HG03060 (cell line): ENCODE data around the gene CLEC12A.
"Not testable (repeated sequence)": the region's sequence is repeated elsewhere in the genome, so short reads cannot be mapped to it uniquely, and the experiment has no call there.

Experiments
- ATAC-seq: cut with Tn5 transposase; IDR thresholded peaks from one replicate; pipeline ENCODE4 v1.9.1; 2021; ENCODE audit warnings: low read depth, moderate number of reproducible peaks; ENCODE audit not compliant: unreplicated experiment

The CLEC12A gene

GRCh38 chr12:9961901-9962300 lies 9.3 kb upstream of the CLEC12A start:
- no peak for ATAC-seq

DNA sequence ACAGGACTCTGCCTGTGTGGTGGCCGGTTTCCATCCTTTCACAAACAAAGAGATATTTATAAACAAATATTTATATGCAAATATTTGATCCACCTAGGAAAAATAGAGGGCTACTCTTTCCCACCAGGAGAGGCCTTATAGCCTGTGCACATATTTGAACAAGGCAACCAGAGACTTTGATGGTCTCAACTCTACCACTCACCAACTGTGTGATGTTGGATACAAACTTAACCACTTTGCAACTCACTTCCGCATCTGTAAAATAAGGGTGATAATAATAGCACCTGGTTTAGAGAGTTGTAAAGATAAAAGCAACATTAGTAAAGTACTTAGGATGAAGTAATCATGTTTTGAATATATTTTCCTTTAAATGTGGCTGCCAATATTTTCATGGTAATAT lies 1.5 kb upstream of the CLEC12A start:
- no peak for ATAC-seq

DNA sequence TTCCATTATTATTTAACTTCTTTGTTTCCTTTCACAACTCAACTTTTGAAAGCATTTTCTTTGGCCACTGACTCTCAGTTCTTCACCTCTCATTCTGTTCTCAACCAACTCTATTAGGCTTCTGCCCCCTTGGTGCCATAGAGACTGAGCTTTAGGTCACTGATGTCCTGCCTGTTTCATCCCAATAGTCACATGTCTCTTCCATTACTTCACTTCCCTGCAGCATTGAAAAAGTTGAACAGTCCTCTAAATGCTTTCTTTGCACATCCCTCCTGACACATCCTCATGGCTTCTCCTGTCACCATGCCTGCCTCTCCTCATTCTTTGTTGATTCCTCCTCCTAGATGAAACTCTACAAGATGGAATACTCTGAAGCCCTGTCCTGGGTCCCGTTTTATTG lies 2.7 kb downstream of the CLEC12A start:
- ATAC-seq, result no peak

GRCh38 chr12:9974731-9975130 lies 3.5 kb downstream of the CLEC12A start:
- not testable (repeated sequence) for ATAC-seq

- no peak for ATAC-seq
These were observed 4.4 kb downstream of the CLEC12A start for GRCh38 chr12:9975614-9976013.

- not testable (repeated sequence) for ATAC-seq
These were observed 5.4 kb downstream of the CLEC12A start for GRCh38 chr12:9976626-9977025.

GRCh38 chr12:9977916-9978315 lies 6.7 kb downstream of the CLEC12A start:
- no peak for ATAC-seq

DNA sequence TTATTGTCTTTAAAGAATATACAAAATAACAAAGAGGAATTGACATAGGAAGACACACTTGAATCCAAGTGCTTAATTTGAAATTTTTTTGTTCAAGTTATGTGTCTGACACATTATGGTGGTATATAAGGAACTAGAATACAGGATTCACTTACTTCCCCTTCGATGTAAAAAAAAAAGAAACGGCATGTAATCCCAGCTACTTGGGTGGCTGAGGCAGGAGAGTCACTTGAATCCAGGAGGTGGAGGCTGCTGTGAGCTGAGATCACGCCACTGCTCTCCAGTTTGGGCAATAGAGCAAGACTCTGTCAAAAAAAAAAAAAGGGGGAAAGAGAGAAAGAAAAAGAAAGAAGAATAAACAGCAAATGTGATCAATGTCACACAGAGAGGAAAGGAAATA lies 8.9 kb downstream of the CLEC12A start:
- no peak for ATAC-seq

- no peak for ATAC-seq
These were observed 20.7 kb downstream of the CLEC12A start for GRCh38 chr12:9991876-9992275.

GRCh38 chr12:9992296-9992695 lies 21.1 kb downstream of the CLEC12A start:
- no peak for ATAC-seq

- ATAC-seq, result no peak
These were observed 27.8 kb downstream of the CLEC12A start, which contains the start of gene CLEC1B for GRCh38 chr12:9999016-9999415. TSS of gene CLEC1B (minus strand) at chr12:9999121. CDS start at chr12:9999100, 21 bp downstream.

- ATAC-seq, result no peak
These were observed 30.1 kb downstream of the CLEC12A start for GRCh38 chr12:10001171-10001776.

DNA sequence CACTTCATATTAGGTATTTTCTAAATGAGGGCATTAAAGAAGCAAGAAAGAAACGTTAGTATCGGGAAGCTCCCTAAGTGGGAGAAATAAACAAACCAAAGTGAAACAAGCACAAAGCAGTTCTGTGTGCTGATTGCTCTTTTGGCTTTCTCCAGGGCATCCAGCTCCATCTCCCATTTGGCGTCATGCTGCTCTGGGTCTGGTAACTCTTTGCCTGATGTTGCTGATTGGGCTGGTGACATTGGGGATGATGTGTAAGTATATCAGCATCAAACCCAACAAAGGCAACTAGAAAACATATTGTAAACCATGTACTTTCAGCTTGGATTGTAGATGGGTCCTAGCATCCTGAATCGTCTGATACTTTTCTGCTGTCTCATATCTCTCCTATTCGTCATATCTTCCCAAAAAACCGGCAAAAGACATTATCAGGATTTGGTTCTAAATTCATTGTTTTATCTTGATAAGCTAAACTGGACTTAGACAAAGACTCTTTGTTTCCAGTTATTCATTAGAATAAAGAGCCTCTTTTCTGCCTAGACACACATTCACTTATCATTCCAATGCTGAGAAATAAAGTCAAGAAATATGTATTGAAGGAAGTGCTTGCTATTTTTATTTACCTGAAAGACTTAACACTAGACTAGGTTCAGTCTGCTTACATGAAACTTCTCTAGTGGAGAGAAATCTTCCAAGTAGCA lies 41.6 kb downstream of the CLEC12A start:
- no peak for ATAC-seq

DNA sequence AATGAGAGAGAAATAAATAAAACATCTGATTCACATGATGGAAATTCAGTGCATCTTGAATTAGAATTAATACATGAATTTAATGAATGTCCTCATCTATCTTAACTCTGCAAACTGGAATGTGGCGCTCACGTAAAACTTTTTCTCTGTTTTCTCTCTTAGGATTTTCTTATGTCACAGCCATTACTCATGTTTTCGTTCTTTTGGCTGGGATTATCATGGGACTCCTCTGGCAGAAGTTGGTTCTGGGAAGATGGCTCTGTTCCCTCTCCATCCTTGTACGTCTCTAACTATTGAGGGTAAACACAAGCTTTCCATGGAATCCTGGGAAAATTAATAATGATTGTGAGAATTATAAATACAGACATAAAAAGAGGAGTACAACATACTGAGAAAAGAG lies 44.2 kb downstream of the CLEC12A start:
- ATAC-seq, result no peak

GRCh38 chr12:10016881-10017280 lies 45.7 kb downstream of the CLEC12A start:
- no peak for ATAC-seq

DNA sequence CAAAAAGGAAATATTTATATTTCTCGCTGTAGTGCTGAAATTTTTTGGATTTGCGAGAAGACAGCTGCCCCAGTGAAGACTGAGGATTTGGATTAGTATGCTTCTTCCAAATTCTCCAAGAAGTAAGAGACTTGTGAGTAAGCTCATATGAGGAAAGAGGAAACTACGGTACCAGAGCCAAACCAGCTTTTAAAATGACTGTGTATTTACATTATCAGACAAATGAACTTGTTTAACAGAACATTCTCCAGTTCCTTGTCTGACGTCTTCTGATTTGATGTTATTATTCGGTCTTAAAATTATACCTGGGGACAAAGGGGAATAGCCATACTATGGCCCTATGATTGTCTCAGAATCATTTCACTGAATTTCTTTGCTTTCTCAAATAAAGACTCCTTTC lies 47.2 kb downstream of the CLEC12A start:
- no peak for ATAC-seq

- ATAC-seq, result no peak
These were observed 50.1 kb downstream of the CLEC12A start for GRCh38 chr12:10021342-10021741.

- ATAC-seq, result no peak
These were observed 54.0 kb downstream of the CLEC12A start for GRCh38 chr12:10025236-10025635.

DNA sequence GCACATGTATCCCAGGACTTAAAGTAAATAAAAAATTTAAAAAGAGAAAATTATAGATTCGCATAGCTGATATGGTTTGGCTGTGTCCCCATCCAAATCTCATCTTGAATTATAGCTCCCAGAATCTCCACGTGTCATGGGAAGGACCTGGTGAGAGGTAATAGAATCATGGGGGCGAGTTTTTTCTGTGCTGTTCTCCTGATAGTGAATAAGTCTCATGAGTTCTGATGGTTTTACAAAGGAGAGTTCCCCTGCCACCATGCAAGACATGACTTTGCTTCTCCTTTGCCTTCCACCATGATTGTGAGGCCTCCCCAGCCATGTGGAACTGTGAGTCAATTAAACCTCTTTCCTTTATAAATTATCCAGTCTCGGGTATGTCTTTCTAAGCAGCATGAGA lies 55.5 kb downstream of the CLEC12A start:
- not testable (repeated sequence) for ATAC-seq

GRCh38 chr12:10027311-10027710 lies 56.1 kb downstream of the CLEC12A start:
- ATAC-seq, result no peak

- no peak for ATAC-seq
These were observed 56.5 kb downstream of the CLEC12A start for GRCh38 chr12:10027721-10028120.

- no peak for ATAC-seq
These were observed 59.2 kb downstream of the CLEC12A start, which contains the start of gene CLEC9A for GRCh38 chr12:10030446-10030845. TSS of gene CLEC9A (plus strand) at chr12:10030682. CDS start at chr12:10052688, 22,006 bp downstream.
